AG09319 (cell line): ENCODE data around the gene UBE3B.

Experiments
- DNase-seq: peaks from one replicate; pipeline ENCODE4 v3.0.0-alpha.2; 2010; ENCODE audit warnings: low read depth; ENCODE audit errors: extremely low read depth
- CTCF ChIP-seq: IDR thresholded peaks from 2 replicates; pipeline ENCODE4 v1.5.1; 2011; ENCODE audit warnings: low read depth, mild to moderate bottlenecking, inconsistent platforms, low read length, moderate library complexity

UBE3B gene

GRCh38 chr12:109544955-109545531 is 67.6 kb downstream of the UBE3B start:
- no peak for TF ChIP-seq CTCF
- DNase-seq: no peak

GRCh38 chr12:109545826-109546225 is 68.4 kb downstream of the UBE3B start:
- DNase-seq: no peak
- no peak for TF ChIP-seq CTCF

GRCh38 chr12:109547286-109547685 is 69.9 kb downstream of the UBE3B start:
- no peak for DNase-seq
- TF ChIP-seq CTCF: no peak

DNA sequence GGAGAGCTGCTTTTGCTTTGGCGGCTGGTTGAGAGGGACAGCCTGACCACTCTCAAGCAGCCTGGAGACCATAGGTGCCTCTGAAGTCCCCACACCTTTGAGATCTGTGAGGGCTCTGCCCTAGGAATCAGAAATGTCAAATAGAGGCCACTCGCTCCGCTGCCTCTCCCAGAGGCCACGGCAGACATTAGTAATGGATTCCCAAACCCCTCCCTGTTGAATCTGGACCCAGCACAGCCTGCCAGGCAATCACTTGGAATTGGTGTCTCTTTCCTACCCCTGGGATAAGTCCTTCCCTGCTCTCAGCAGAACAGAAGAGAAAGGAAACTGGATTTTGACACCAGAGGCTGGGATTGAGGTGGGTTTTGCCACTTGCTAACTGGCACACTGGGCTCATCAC is 70.8 kb downstream of the UBE3B start:
- no peak for DNase-seq
- TF ChIP-seq CTCF: no peak

- no peak for DNase-seq
- TF ChIP-seq CTCF: no peak
Measured at GRCh38 chr12:109549613-109550270, 72.3 kb downstream of the UBE3B start.

- TF ChIP-seq CTCF: no peak
- no peak for DNase-seq
Measured at GRCh38 chr12:109550281-109550680, 72.8 kb downstream of the UBE3B start.

DNA sequence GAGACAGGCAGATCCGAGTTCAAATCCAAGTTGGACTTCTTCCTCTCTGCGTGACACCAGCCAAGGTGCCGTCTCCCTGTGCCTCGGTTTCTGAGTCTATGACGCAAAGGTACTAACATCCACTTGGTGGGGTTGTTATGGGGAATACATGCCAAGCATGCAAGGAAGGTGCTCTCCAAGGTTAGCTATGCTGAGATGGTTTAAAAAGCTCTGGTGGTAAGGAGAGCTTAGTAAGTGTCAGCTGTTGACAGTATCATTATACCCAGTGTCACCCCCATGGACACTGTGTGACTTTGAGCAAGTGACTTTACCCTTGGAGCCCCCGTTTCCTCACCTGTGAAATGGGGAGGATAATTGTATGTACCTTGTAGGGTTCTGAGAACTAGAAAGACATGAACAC is 73.7 kb downstream of the UBE3B start:
- TF ChIP-seq CTCF: no peak
- no peak for DNase-seq
